ENCODE results near the gene GPR153.

Gene GPR153

DNA sequence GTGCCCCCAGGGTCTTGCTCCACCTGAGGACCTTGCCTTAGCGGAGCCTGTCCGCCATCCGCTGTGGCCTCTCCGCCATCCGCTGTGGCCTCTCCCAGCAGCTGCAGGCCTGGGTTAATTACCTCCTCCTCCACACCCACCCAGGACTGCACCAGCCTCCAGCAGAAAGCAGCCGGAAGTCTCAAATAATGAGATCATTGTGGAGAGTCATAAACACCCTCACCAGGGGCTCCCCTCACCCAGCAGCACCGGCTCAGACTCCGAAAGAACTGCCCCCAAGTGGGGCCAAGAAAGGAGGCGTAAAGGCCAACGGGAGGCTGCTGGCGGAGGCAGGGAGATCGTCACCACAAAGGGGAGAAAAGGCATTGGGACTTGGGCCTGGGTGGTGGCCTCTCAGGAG, 10.7 kb upstream of the GPR153 start:
- no CpG with 5 or more reads among the region's 12 CpGs for WGBS (ENCODE audit: extremely low coverage, insufficient coverage, insufficient read length)
- DNase-seq: no peak
- H3K79me2 ChIP-seq (ENCODE audit: control insufficient read depth, insufficient read depth, low read length, poor library complexity): no peaks in the 10 kb centered on the region

GRCh38 chr1:6271006-6271405, 10.1 kb upstream of the GPR153 start:
- no peak overlapping the region for H2BK5ac ChIP-seq (ENCODE audit: low read depth, low read length, poor library complexity)
- peaks cover 0 to 2% of the 10 kb centered on the region in 2 experiments for H3K36me3 ChIP-seq (ENCODE audit: control insufficient read depth in 1 of 2, insufficient read depth in 2 of 2, low read length in 2 of 2)
- H3K27ac ChIP-seq (ENCODE audit: low read depth, low read length): no peak overlapping the region
- peaks cover 2% of the 10 kb centered on the region for H3K9me3 ChIP-seq (ENCODE audit: insufficient read depth, low read depth, low read length)
- H2AFZ ChIP-seq (ENCODE audit: insufficient read depth, low read length, poor library complexity): no peak overlapping the region
- H3K18ac ChIP-seq (ENCODE audit: low read length): no peak overlapping the region
- no peak overlapping the region for H3K4ac ChIP-seq (ENCODE audit: low read depth, low read length)
- H3K9ac ChIP-seq (ENCODE audit: low read length): no peak overlapping the region
- H4K91ac ChIP-seq (ENCODE audit: low read depth, low read length): no peak overlapping the region
- no peaks in the 10 kb centered on the region for H3K4me1 ChIP-seq (ENCODE audit: control insufficient read depth in 1 of 2, insufficient read depth in 2 of 2, low read length in 2 of 2)
- no peaks in the 10 kb centered on the region for H3K79me1 ChIP-seq (ENCODE audit: low read length)
- H2BK120ac ChIP-seq (ENCODE audit: insufficient read depth, low read length, poor library complexity): no peak overlapping the region
- no peak overlapping the region for H3K4me3 ChIP-seq (ENCODE audit: low read depth, low read length)
- H3K4me2 ChIP-seq (ENCODE audit: low read length): no peak overlapping the region
- no peak overlapping the region for H2BK12ac ChIP-seq (ENCODE audit: low read length)
- no peak overlapping the region for H3K23ac ChIP-seq (ENCODE audit: low read length)
- no peak overlapping the region for H3K14ac ChIP-seq (ENCODE audit: low read length)
- H2AK5ac ChIP-seq (ENCODE audit: low read length): no peak overlapping the region
- H3K79me2 ChIP-seq (ENCODE audit: control insufficient read depth, insufficient read depth, low read length, poor library complexity): no peaks in the 10 kb centered on the region
- WGBS (ENCODE audit: extremely low coverage, insufficient coverage, insufficient read length): no CpG with 5 or more reads among the region's 4 CpGs
- no peak overlapping the region for H4K12ac ChIP-seq (ENCODE audit: low read depth, low read length)
- DNase-seq: no peak
- H4K8ac ChIP-seq (ENCODE audit: low read depth, low read length): no peak overlapping the region
- H3K27me3 ChIP-seq (ENCODE audit: insufficient read depth, low read length): no peaks in the 10 kb centered on the region

More for the DNA sequence above, 10.7 kb upstream of the GPR153 start:
- Histone ChIP-seq H2BK5ac (ENCODE audit: low read depth, low read length, poor library complexity) (no peak overlapping the region), H4K8ac (ENCODE audit: low read depth, low read length) (no peak overlapping the region), H3K4me1 (ENCODE audit: control insufficient read depth in 1 of 2, insufficient read depth in 2 of 2, low read length in 2 of 2) (peaks cover 0 to 2% of the 10 kb centered on the region in 2 experiments), H3K18ac (ENCODE audit: low read length) (no peak overlapping the region), H4K12ac (ENCODE audit: low read depth, low read length) (no peak overlapping the region), H2AFZ (ENCODE audit: insufficient read depth, low read length, poor library complexity) (no peak overlapping the region), H3K36me3 (ENCODE audit: control insufficient read depth in 1 of 2, insufficient read depth in 2 of 2, low read length in 2 of 2) (peaks cover 0 to 2% of the 10 kb centered on the region in 2 experiments), H3K23ac (ENCODE audit: low read length) (no peak overlapping the region), H3K79me1 (ENCODE audit: low read length) (no peaks in the 10 kb centered on the region), H3K4ac (ENCODE audit: low read depth, low read length) (no peak overlapping the region), H3K27ac (ENCODE audit: low read depth, low read length) (no peak overlapping the region), H3K14ac (ENCODE audit: low read length) (no peak overlapping the region), H3K4me3 (ENCODE audit: low read depth, low read length) (peak overlapping the region; percentile 10), H2BK12ac (ENCODE audit: low read length) (no peak overlapping the region), H3K4me2 (ENCODE audit: low read length) (no peak overlapping the region), H4K91ac (ENCODE audit: low read depth, low read length) (no peak overlapping the region), H2BK120ac (ENCODE audit: insufficient read depth, low read length, poor library complexity) (no peak overlapping the region), H3K27me3 (ENCODE audit: insufficient read depth, low read length) (no peaks in the 10 kb centered on the region), H2AK5ac (ENCODE audit: low read length) (no peak overlapping the region), H3K9ac (ENCODE audit: low read length) (no peak overlapping the region), H3K9me3 (ENCODE audit: insufficient read depth, low read depth, low read length) (peaks cover 2% of the 10 kb centered on the region)

DNA sequence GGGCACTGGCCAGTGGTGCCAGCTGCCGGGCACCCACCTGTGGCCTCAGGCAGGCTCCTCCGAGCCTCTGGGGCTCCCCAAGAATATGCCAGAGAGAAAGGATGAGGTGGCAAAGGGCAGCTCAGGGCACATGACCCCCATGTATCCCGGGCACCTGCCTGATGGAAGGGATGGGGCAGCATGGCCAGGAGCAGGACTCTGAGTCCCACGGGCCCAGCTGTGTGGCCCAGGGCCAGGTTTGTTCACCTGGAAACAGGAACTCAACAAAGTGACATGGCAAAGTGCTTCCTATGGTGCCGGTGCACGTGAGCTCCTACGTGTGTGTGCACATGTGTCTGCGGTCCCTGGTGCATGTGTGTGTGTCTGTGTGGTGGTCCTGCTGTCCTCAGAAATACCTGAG, 9.5 kb upstream of the GPR153 start:
- Histone ChIP-seq H3K18ac (ENCODE audit: low read length) (no peak overlapping the region), H2AFZ (ENCODE audit: insufficient read depth, low read length, poor library complexity) (no peak overlapping the region), H4K91ac (ENCODE audit: low read depth, low read length) (no peak overlapping the region), H2BK5ac (ENCODE audit: low read depth, low read length, poor library complexity) (no peak overlapping the region), H3K23ac (ENCODE audit: low read length) (no peak overlapping the region), H2BK12ac (ENCODE audit: low read length) (no peak overlapping the region), H3K4me2 (ENCODE audit: low read length) (no peak overlapping the region), H3K79me1 (ENCODE audit: low read length) (no peaks in the 10 kb centered on the region), H4K8ac (ENCODE audit: low read depth, low read length) (no peak overlapping the region), H2BK120ac (ENCODE audit: insufficient read depth, low read length, poor library complexity) (no peak overlapping the region), H4K12ac (ENCODE audit: low read depth, low read length) (no peak overlapping the region), H3K9me3 (ENCODE audit: insufficient read depth, low read depth, low read length) (peaks cover 2% of the 10 kb centered on the region), H2AK5ac (ENCODE audit: low read length) (no peak overlapping the region), H3K36me3 (ENCODE audit: control insufficient read depth in 1 of 2, insufficient read depth in 2 of 2, low read length in 2 of 2) (peaks cover 0 to 2% of the 10 kb centered on the region in 2 experiments), H3K4me3 (ENCODE audit: low read depth, low read length) (no peak overlapping the region), H3K27ac (ENCODE audit: low read depth, low read length) (no peak overlapping the region), H3K27me3 (ENCODE audit: insufficient read depth, low read length) (no peaks in the 10 kb centered on the region), H3K14ac (ENCODE audit: low read length) (no peak overlapping the region), H3K4ac (ENCODE audit: low read depth, low read length) (no peak overlapping the region), H3K79me2 (ENCODE audit: control insufficient read depth, insufficient read depth, low read length, poor library complexity) (no peaks in the 10 kb centered on the region), H3K9ac (ENCODE audit: low read length) (no peak overlapping the region), H3K4me1 (ENCODE audit: control insufficient read depth in 1 of 2, insufficient read depth in 2 of 2, low read length in 2 of 2) (no peaks in the 10 kb centered on the region)
- no peak for DNase-seq
- no CpG with 5 or more reads among the region's 8 CpGs for whole genome bisulfite sequencing (ENCODE audit: extremely low coverage, insufficient coverage, insufficient read length)

DNA sequence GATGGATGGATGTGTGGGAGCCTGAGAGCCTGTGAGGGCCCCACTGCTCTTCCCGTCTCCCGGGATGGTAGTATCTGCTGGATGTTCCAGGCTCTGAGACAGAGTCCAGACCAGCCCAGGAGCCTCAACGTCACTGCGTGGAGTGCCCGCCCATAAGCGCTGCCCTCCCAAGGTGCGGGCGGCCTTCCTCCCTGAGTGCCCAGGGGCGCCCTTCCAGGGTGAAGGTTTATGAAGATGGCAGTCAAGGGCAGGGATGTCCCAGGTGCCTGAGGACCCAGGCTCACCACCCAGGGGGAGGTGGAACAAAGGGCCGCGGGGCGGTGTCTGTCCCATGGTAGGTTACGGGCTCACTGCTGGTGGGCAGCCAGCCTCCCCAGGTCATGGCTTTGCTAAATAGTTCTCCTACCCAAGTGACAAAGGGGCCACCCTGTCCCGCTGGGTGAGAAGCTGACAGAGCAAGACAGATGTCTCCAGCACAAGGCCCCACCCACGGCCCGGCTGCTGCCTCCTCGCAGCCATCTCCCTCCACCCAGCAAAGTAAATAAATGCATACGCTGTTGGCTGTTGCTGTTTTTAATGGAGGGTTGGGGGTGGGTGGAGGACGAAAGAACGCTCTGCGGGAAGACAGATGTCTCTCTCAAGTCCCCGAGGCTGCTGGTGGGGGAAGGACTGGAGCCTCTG, 9.0 kb upstream of the GPR153 start:
- no peak overlapping the region for H2BK120ac ChIP-seq (ENCODE audit: insufficient read depth, low read length, poor library complexity)
- H3K23ac ChIP-seq (ENCODE audit: low read length): no peak overlapping the region
- H3K18ac ChIP-seq (ENCODE audit: low read length): no peak overlapping the region
- no peak overlapping the region for H2AFZ ChIP-seq (ENCODE audit: insufficient read depth, low read length, poor library complexity)
- H3K4me2 ChIP-seq (ENCODE audit: low read length): no peak overlapping the region
- no peak overlapping the region for H3K4ac ChIP-seq (ENCODE audit: low read depth, low read length)
- no peak overlapping the region for H3K9ac ChIP-seq (ENCODE audit: low read length)
- no CpG with 5 or more reads among the region's 22 CpGs for WGBS (ENCODE audit: extremely low coverage, insufficient coverage, insufficient read length)
- H3K79me1 ChIP-seq (ENCODE audit: low read length): no peaks in the 10 kb centered on the region
- H4K8ac ChIP-seq (ENCODE audit: low read depth, low read length): no peak overlapping the region
- H3K36me3 ChIP-seq (ENCODE audit: control insufficient read depth in 1 of 2, insufficient read depth in 2 of 2, low read length in 2 of 2): peaks cover 0 to 2% of the 10 kb centered on the region in 2 experiments
- no peak for DNase-seq
- no peaks in the 10 kb centered on the region for H3K79me2 ChIP-seq (ENCODE audit: control insufficient read depth, insufficient read depth, low read length, poor library complexity)
- H3K27me3 ChIP-seq (ENCODE audit: insufficient read depth, low read length): no peaks in the 10 kb centered on the region
- no peak overlapping the region for H3K14ac ChIP-seq (ENCODE audit: low read length)
- H3K9me3 ChIP-seq (ENCODE audit: insufficient read depth, low read depth, low read length): peaks cover 2% of the 10 kb centered on the region
- no peak overlapping the region for H2AK5ac ChIP-seq (ENCODE audit: low read length)
- H3K4me1 ChIP-seq (ENCODE audit: control insufficient read depth in 1 of 2, insufficient read depth in 2 of 2, low read length in 2 of 2): no peaks in the 10 kb centered on the region
- no peak overlapping the region for H3K4me3 ChIP-seq (ENCODE audit: low read depth, low read length)
- no peak overlapping the region for H3K27ac ChIP-seq (ENCODE audit: low read depth, low read length)
- H4K91ac ChIP-seq (ENCODE audit: low read depth, low read length): no peak overlapping the region
- H2BK12ac ChIP-seq (ENCODE audit: low read length): no peak overlapping the region
- no peak overlapping the region for H2BK5ac ChIP-seq (ENCODE audit: low read depth, low read length, poor library complexity)
- no peak overlapping the region for H4K12ac ChIP-seq (ENCODE audit: low read depth, low read length)
